ENCODE results near the gene EFNA5.
A peak's percentile ranks its signal among the peaks of the same experiment; 100 is the strongest.

Gene EFNA5

DNA sequence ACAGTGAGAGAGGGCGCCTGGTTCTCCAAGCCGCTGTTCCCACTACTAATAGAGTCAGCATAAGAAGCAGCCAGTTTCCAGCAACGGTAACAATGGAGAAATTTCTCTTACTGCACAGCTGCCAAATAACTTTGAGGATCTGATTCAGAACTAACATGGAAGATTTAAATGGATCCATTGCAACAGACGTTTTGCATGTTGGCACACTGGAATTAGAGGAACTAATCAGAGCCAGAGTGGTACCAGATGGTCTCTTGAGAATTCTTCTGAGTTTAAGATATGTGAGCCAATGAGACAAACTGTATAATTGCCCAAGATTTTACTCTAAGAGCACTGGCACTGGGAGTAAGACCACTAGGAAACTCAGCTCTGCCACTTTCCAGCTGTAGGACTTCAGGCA is 186.5 kb downstream of the EFNA5 start:
- DNase-seq: no peak

DNA sequence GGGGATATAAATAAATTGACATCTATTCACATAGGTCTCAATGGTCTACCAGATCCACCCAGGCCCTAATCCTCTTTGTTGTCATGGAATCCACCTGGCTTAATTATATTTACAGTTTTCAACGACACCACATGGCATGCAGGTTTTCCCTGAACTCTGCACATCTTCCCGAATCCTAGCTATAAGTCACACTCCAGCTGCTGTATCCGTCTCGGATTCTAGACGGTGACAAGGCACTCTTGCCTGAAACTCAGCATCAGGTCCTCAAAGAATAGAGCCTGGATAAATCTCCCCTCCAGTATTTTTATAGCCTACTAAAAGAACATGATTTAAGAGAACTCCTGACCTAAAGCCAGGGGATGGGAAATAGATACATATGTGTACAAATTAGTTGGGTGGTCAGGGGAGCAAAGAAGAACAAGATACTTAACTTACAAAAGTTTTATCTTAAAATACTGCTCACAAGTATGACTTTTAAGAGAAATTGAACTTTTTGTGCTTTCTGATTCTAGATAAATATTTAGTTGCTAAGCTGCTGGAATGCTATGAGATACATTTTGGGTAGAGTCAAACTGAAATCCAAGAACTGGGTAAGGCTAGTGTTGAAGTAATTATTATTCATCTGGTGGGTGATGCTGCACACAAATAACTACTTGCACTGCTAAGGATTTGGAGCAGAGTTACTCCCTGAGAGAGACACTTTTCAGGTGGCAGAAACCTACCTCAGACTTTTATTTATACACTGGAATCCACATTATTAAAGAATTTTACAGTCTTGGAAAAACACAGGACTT is 187.3 kb downstream of the EFNA5 start:
- no peak for DNase-seq

DNA sequence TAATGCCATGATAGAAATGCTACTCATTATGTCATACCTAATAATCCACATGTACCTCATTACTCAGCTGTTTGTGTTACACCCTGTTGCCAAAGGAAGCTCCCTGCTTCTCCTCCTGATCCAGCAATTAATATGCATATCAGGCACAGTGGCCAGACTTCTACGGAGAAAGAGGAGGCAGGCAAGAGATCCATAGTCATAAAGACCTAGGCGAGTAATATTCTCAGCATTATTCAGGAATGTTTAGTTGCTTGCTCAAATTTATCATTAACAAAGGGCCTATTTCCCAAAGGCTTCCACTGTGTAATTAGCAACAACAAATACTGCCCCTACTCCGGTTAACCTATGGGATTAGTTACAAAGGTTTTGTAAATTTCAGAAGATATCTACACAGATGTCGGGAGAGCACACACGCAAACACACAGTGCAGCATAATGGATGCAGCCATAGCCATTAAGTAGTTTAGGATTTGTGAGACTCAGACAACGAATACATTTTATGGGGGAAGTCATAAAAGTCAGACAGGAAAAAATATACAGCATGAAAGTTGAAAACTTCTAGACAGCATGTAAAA is 192.6 kb downstream of the EFNA5 start:
- DNase-seq: no peak

DNA sequence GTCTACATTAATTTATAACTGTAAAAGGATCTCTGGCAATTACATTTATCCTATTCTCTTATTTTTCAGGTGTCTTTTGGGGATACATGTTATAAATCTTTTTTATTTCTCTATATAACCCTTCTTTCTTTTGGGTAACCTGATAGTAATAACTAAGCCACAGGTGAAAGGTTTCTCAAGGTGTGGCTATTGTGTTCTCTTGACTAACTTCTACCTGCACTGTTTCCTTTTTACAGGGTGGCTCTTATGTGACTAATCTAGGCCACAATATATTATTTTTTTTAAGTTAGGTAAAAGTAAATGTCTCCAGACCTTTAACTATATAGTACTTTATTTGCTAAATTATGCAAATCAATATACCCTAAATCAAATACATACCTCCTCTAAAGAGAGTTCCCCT is 193.2 kb downstream of the EFNA5 start:
- no peak for DNase-seq

DNA sequence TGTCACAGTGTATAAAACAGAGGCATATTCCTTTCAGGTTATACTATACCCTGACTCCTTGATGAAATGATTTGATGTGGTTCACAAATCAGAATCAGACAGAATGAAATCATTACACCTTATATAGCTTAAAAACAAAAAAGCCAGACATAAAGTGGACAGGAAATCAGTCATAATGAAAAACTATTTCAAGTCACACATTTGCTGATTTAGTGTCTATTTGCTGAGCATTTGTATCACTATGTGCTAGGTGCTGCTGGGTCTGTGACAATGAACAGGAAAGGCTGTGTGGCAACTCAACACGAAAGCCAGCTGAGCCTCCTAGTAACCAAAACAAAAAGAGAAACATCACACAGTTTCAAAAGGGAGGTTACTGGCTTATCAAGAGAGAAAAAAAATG is 194.0 kb downstream of the EFNA5 start:
- no peak for DNase-seq

DNA sequence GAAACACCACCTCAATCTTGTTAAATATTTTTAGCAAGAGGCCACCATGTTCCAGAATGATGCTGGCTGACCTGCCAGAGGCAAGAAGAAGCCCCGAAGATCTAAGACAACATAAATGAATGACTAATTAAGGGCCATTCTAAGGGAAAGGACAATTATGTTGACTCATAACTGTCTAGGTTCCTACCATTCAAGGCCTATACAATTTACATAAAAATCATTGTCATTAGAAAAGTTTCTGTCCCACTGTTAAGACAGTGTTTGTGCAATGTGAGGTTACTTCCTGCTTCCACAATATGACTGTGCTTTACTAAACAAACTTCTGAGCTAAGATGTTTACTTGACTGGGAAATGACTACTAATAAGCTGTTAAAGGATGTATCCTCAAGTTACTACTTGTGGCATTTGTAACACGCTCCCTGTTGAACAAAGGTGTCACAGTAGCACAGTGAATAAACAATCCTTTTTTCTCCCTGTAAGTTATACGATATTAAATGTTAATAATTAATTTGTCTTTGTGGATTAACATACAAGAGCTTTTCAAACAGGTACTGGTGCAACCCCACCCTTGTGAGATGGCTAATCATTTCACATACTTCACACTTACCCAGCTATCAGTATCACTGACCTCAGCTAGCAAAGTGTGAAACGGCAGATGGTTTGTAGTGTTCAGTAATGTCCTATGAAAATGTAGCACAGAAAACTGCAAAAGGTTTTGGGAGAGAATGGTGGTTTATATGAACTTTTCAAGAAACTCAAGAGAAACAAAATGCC is 195.8 kb downstream of the EFNA5 start:
- peak; percentile 16 for DNase-seq

DNA sequence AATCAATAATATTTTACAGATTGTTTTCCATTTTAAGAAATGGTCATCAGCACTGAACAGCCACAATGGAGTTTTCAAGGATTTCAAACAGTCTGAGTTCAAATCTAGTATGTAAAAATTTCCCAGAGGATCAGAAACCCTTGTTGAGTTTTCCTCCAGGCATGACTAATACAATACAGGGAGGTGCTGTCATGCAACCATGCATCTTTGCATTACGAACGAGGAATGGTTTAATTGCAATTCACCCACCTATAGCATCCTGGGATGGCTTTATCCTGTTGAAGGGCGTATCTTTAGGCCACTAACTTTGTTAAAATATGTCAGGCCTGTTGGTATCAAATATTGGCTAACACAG is 196.4 kb downstream of the EFNA5 start:
- DNase-seq: no peak

DNA sequence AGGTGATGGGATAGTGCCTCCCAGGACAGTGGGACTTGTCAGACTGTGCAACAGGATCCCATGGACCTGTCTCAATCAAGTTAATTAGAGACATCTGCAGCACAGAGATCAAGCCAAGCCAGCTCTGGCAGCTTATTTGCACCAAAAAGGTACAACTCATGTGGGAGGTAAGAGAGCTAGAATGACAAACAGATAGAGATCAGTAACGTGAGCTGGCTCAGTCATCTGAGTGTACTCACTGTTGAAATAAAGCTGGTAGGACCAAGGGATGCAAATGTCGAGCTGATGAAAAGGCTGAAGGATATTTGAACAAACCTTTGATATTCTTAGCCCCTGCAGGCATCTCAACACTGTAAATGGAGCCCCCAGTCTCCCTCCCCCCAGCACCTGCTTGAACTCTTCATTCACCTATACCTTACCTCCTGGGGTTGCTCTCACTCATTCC is 198.1 kb downstream of the EFNA5 start:
- no peak for DNase-seq

DNA sequence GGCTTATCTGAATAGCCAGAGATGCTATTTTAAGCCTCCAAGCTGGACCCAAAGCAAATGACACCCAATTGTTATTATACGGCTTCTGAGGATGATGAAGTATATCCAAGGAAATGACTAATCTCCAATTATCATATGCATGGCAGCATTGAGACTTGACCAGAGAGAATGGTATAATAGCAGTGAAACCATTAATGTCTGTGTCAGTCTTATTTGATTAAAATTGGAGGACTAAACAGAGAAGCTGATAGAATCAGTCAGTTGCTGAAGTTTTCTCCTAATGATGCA is 200.5 kb downstream of the EFNA5 start:
- peak; percentile 64 for DNase-seq

DNA sequence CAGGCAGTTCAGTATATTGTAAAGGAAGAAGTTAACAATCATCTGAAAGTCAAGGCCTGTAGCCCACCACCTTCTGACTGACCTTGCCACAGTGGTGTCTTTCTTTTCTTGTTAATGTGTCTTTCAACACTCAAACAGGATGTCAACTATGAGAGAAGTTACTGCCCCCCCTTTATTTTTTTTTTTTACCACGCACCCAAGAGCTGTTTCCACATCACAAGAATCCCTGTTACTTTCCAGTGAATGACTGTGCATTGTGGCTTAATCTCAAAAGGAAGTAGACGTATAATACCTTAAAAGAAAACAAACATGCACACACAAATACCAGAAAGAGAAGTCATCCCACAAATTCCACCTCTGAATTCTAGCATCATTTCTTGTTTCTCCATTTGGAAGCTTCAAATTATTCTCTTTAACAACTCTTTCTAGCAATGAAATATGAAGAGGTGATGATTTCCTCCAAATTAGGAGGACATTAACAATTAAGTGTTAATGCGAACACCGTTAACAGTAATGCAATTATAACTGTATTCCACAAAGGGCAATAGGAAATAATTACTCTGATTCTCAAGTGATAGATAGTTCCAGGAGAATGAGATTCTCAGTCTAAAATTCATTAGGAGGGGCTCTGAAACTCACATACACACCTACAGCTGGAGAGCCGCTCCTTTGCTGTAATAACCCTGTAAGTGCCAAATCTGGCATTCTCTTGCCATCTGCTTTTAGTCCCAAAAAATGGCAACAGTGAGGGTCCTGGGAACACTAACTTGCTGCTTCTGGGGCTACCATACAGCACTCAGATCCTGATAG is 201.0 kb downstream of the EFNA5 start:
- DNase-seq: peak; percentile 87

DNA sequence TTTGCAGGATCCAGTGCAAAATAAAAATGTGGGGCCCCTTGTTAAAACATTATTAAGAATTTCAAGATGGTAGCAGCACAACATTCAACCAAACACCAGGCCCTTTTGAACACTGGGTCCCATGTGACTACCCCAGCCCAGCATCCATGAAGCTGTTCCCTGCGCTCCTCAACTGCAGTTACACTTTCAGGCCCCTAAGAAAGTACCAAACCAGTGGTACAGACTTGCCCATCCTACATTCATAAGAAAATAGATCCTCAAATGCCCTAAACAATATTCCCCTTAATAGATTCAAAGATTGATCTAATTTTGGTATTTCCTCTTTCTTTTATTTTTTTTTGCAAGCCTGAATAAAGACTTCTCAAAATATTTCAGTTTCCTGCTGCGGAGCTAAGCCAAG is 201.7 kb downstream of the EFNA5 start:
- DNase-seq: no peak

DNA sequence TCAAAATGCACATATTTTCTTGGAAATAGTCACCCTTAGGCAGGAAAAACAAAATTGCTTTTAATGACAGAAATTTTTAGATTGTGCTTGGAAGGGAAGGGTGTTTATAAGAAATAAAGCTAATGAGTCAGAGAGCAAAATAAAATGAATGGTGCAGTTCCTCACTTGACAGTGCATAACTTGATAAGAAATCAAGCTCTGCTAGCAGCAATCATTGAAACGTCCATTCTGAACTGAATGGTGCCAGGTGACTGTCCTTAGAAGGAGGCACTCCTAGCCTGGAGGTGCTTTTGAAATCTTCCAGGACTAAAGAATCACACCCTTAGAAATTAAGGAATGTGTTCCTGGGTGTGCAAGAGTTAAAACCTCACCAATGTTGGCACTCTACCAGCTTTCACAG is 202.5 kb downstream of the EFNA5 start:
- DNase-seq: no peak

DNA sequence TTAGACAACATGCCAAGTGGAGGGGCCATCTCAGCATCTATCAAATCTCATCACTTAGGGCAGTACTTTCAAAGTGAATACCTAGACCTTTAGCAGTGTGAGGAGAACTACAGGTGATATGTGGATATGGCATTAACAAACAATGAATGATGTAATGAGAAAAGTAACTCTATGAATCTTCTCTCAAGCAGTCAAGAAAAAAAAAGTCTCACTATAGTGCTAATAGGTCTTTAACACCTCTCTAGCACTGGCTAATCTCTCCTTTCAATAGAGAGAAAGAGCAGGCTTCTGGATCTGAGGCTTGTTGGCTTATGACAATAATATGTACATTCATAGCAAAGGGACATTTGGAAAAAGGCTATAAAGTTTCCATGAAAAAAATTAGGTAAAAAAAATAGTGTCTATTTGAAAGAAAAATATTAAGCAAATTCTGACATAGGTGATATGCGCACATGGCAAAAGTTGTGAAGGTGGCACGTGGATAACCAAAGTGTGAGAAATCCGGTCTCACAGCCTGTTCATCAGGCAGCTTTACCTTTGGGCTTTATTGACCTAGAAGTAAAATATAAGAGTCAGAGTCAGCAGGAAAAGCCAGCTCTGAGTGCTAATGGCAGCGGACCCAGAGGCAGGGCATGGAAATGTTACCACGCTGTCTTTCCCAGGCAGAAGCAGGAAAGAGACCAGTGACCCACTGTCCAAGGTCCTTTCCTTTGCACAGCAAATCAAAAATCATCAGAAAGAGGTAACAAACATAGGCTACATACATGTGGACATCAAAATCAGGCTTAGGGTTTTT is 203.4 kb downstream of the EFNA5 start:
- no peak for DNase-seq

DNA sequence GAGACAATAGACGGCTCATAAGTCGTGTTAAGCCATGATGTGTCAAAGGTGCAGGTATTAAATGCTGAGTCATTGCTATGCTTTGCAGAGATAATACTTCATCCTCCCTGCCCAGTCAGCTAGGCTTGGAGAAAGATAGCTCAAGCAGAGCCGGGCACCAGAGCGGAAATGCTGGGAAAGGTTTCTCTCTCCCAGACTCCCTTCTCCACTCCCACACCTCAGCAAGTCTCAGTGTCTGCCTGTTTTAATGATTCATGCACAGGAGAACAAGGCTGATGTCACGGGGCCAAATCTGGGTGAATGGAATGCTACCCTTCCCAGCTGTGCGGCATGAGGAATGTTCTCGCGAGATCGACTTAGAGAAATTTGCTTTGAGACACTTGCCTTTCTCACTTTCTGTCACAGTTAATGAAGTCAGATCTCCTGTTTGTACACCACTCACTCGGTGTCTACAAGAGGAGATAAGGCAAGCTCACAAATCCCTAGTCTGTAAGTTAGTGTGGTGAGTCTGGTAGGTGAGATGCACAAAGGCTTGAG is 204.4 kb downstream of the EFNA5 start:
- DNase-seq: peak; percentile 86

DNA sequence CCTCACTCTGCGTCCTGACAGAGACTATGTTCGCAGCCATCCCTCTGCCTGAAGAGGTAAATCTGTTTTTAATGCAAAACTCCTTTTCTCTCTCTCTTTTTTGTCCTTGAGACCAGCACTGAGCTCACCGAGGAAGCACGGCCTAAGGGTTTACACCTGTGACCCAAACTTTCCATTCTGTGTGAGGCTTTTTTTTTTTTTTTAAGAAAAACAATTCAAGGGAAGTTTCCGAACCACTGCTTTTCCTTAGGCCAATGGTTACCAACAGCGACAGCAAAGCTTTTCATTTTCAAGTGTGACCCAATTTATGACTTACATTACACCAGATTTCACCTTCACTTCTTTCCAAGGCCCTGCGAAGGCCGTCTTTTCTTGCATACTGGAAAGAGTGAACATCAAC is 205.9 kb downstream of the EFNA5 start:
- no peak for DNase-seq

DNA sequence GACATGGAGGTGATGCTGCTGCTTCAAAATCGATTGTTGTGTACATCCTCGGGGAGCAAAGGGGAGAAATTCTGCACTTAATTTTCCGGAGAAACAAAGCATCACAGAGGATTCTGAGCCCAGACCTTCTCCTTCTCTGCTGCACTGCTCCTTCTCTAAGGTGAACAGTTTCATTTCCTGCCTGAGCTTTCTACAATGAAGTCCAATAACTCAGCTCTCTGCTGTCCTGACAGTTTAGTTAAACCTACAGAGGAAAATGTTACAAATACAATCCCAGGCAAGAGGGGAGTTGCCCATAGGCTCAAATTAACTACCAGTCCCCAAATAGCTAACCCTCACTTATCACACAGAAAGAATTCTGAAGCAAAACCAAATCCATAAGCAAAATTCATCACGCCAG is 206.3 kb downstream of the EFNA5 start:
- no peak for DNase-seq

DNA sequence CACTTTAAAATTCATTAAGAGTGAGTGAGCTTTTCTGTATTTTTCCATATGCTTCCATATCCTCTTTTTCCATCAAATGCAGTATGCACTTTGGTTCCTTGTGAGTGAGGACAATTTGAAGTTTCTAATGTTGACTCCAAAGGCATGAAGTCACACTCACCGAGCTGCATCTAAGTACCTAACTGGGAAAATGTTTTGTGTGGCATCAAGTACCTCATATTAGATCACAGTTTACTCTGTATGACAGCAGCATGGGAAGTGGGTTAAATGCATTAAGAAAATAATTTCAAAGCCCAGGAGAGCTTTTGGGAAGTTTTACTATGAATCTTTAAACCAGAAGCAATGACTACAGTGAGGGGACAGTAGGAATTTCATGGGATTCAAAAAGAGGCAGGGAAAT is 207.0 kb downstream of the EFNA5 start:
- DNase-seq: no peak

DNA sequence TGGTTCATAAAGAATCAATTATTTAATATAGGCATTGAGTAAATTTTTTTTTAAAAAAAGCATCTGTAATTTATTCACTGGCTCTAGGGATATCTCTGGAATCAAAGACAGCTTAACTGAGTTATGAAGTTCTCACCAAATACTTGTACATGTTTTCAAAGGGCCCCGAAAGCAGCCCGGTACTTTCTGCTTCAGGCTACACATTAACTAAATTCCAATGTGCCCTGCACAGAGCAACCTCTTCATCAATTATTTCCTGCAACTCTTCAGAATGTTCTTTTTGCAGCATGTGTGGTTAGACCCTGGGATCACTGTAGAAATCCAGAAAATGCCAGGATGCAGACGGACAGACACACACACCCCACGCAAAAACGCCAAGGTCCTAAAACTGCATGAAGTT is 209.0 kb downstream of the EFNA5 start:
- DNase-seq: no peak

DNA sequence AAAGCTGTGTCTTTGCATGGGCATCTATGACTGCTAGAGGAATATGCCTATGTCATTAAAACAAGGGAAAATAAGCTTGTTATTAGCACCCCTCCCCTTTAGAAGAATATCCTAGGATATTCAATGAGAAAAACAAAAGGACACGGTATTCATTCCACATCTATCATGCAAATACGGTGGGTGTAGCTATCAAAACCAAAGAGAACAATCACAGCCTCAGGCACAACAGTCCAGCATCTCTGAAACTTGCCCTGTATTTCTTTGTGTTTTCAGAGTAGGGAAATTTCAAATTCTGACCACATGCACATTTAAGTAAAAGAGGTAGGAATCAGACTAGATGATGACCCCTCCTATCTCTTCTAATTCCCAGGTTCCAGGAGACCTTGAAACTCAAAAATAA is 209.9 kb downstream of the EFNA5 start:
- DNase-seq: no peak

DNA sequence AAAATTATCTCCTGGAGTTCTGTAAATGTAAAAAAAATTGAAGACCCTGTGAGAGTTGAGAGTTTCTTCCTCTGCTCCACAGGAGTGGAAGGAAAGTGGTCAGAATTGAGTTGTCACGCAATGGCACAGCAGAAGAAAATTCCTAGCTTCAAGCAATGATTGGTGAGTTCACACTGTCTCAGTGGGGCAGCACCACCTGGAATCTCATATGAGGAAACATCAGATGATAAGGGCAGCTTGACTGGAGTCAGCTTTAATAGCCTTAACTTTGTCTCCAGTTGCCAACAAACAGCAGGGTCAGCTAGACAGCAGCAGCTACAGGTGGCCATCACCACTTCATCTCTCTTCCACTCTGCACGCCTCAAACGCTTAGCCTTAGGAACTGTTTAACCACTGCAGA is 211.1 kb downstream of the EFNA5 start:
- no peak for DNase-seq

DNA sequence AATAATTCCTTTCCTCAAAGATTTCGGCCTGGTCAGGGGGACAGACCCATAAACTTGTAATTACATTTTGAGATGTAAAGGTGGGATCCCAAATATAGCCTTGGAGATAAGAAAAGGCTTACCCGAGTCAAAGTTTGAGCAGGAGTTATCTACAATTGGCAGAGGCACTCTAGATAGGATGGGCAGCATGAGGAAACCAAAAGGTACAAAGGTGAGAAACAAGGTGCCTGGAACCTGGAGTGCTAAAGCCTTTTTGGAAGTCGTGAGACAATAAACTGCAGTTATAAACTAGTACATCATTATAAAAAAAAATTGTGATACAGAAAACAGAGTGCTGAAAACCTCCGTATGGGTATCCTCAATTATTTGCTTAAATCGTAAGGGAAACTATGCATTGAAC is 212.4 kb downstream of the EFNA5 start:
- no peak for DNase-seq

DNA sequence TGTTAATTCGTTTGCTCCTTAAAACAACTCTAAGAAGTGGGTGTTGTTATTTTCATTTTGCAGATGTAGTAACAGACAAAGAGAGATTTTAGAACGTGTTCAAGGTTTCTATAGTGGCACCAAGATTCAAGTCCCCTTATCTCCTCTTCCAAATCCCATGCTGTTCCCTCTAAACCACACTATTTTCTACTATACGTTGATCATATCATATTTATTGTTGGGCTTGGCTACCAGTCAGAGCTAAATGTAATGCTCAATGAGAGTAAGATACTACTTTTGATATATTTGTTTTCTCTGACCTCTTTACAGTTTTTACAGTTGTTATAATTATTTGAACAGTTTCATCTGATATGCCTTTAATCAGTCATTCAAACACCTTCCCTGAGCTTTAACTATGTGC is 212.9 kb downstream of the EFNA5 start:
- no peak for DNase-seq

All from fibroblast of skin of back (primary cell).